Bronchial epithelial cell (primary cell): Measurements from ENCODE around the gene LRFN4. TPM values are rescaled to one million over a fixed set of nuclear protein-coding genes. Genes with fewer than 3 reads are reported as not detected.

ENCODE experiments used
- DNase-seq: peaks from one replicate; pipeline ENCODE4 v3.0.0-alpha.2; 2010; ENCODE audit warnings: low read depth
- FAIRE-seq: peaks from 2 replicates; lab custom pipeline; 2011; peaks lifted over from hg19 to GRCh38; lab: Jason Lieb, UNC
- H3K27me3 ChIP-seq: 2 replicates; pipeline ENCODE4 v1.5.1; 2011; ENCODE audit warnings: low read length; ENCODE audit not compliant: control insufficient read depth, insufficient read depth
- H3K36me3 ChIP-seq: 2 replicates; pipeline ENCODE4 v1.5.1; 2011; ENCODE audit warnings: low read length; ENCODE audit not compliant: control insufficient read depth, insufficient read depth
- H3K4me3 ChIP-seq: 2 replicates; pipeline ENCODE4 v1.5.1; 2011; ENCODE audit warnings: mild to moderate bottlenecking, low read depth, low read length, control low read depth
- CTCF ChIP-seq: IDR thresholded peaks from 2 replicates; pipeline ENCODE4 v1.5.1; 2011; ENCODE audit warnings: mild to moderate bottlenecking, moderate library complexity, low read length, control low read depth, inconsistent platforms; ENCODE audit not compliant: insufficient read depth, severe bottlenecking
- total RNA-seq: library from RNA; depleted of rRNA; stranded (reverse); fragments of >200 nt; gene quantifications from 2 replicates; pipeline ENCODE4 v1.2.1, GENCODE V29; 2014

The LRFN4 gene
- total RNA-seq, 1 donor from 2014 or later, result 16.3 TPM

GRCh38 chr11:66858186-66858938 is 1.5 kb downstream of the LRFN4 start:
- TF ChIP-seq CTCF, result no peak
- H3K27me3 ChIP-seq, result no peaks in the 10 kb centered on the region
- FAIRE-seq, result no peak
- H3K36me3 ChIP-seq, result peaks cover 14% of the 10 kb centered on the region
- DNase-seq, result no peak
- H3K4me3 ChIP-seq, result no peak overlapping the region

GRCh38 chr11:66858939-66859685 is 2.2 kb downstream of the LRFN4 start:
- FAIRE-seq (no peak), DNase-seq (no peak)
- Histone ChIP-seq H3K27me3 (no peaks in the 10 kb centered on the region), H3K4me3 (no peak overlapping the region), H3K36me3 (peaks cover 14% of the 10 kb centered on the region)
- no peak for TF ChIP-seq CTCF

- DNase-seq, result no peak
Observed at GRCh38 chr11:66859686-66860448, 3.0 kb downstream of the LRFN4 start.

GRCh38 chr11:66860449-66860831 is 3.6 kb downstream of the LRFN4 start:
- no peak for FAIRE-seq
- no peak for DNase-seq
- Histone ChIP-seq H3K36me3 (peaks cover 14% of the 10 kb centered on the region), H3K4me3 (no peak overlapping the region), H3K27me3 (no peaks in the 10 kb centered on the region)
- TF ChIP-seq CTCF, result no peak

More at GRCh38 chr11:66859686-66860448, 3.0 kb downstream of the LRFN4 start:
- peaks cover 14% of the 10 kb centered on the region for H3K36me3 ChIP-seq
- no peak for FAIRE-seq
- H3K27me3 ChIP-seq, result no peaks in the 10 kb centered on the region
- no peak for TF ChIP-seq CTCF
- H3K4me3 ChIP-seq, result no peak overlapping the region

- DNase-seq (no peak), FAIRE-seq (no peak)
- Histone ChIP-seq H3K27me3 (no peaks in the 10 kb centered on the region), H3K36me3 (peaks cover 19% of the 10 kb centered on the region), H3K4me3 (no peak overlapping the region)
- TF ChIP-seq CTCF, result no peak
Observed at GRCh38 chr11:66861038-66861773, 4.3 kb downstream of the LRFN4 start.
